Measurements from ENCODE around the gene CD1E. TPM values are rescaled to one million over a fixed set of nuclear protein-coding genes. Genes with fewer than 3 reads are reported as not detected.

CD1E gene
- total and polyA plus RNA-seq, 2 of the 13 experiments (the other 11 are each of a cell fraction or from before 2014, with no cell fraction given): not detected

- ChIA-PET CTCF (ENCODE audit: low intra/inter-chr PET ratio, low total read pairs) (no interaction called here), POLR2A (no interaction called here)
- Histone ChIP-seq H2AFZ (ENCODE audit: low read length) (no peak overlapping the region), H4K20me1 (ENCODE audit: insufficient read depth, low read length) (no peaks in the 10 kb centered on the region), H3K9ac (ENCODE audit: insufficient read depth, low read depth, low read length) (no peak overlapping the region), H3K4me2 (ENCODE audit: low read depth, low read length) (no peak overlapping the region), H3K4me3 (replicated peaks in 1 of 3; ENCODE audit: insufficient read depth in 1 of 3, low read depth in 2 of 3, low read length in 3 of 3) (no peak overlapping the region), H3K36me3 (replicated peaks in 1 of 2; ENCODE audit: control insufficient read depth in 1 of 2, insufficient read depth in 2 of 2, low read length in 2 of 2) (no peaks in the 10 kb centered on the region), H3K4me1 (ENCODE audit: insufficient read depth, low read length) (no peaks in the 10 kb centered on the region), H3K27me3 (ENCODE audit: control insufficient read depth in 1 of 2, insufficient read depth in 2 of 2, low read length in 2 of 2) (no peaks in the 10 kb centered on the region), H3K79me2 (ENCODE audit: insufficient read depth, low read length) (no peaks in the 10 kb centered on the region), H3K9me3 (ENCODE audit: low read length) (peaks cover 35% of the 10 kb centered on the region), H3K27ac (ENCODE audit: extremely low read length, insufficient read depth, low read length) (no peak overlapping the region)
- TF ChIP-seq PTBP1 (IDR thresholded peaks at IDR 0.05; ENCODE audit: low read depth, low read length, poor library complexity, severe bottlenecking) (no peak), SETDB1 (CRISPR knock-in tag; IDR thresholded peaks at IDR 0.05; ENCODE audit: borderline replicate concordance) (no peak), ZNF337 (CRISPR knock-in tag; IDR thresholded peaks at IDR 0.05; ENCODE audit: borderline replicate concordance, low read depth) (no peak), GATAD1 (CRISPR knock-in tag; IDR thresholded peaks at IDR 0.05) (no peak), PRMT3 (CRISPR knock-in tag; IDR thresholded peaks at IDR 0.05; ENCODE audit: borderline replicate concordance, low read depth) (no peak), ZBTB8A (CRISPR knock-in tag; IDR thresholded peaks at IDR 0.05; ENCODE audit: borderline replicate concordance, low read depth) (no peak), XRCC5 (optimal IDR thresholded peaks at IDR 0.05; ENCODE audit: low read length) (no peak), THAP11 (CRISPR knock-in tag; IDR thresholded peaks at IDR 0.05) (no peak), SOX5 (CRISPR knock-in tag; IDR thresholded peaks at IDR 0.05; ENCODE audit: borderline replicate concordance) (no peak), SMAD9 (CRISPR knock-in tag; IDR thresholded peaks at IDR 0.05) (no peak), NFRKB (IDR thresholded peaks at IDR 0.05) (no peak), TEF (CRISPR knock-in tag; IDR thresholded peaks at IDR 0.05) (no peak), CBX5 (CRISPR knock-in tag; IDR thresholded peaks at IDR 0.05; ENCODE audit: borderline replicate concordance) (no peak), MATR3 (CRISPR knock-in tag; IDR thresholded peaks at IDR 0.05) (no peak), ZNF232 (CRISPR knock-in tag; IDR thresholded peaks at IDR 0.05; ENCODE audit: borderline replicate concordance) (no peak)
- TF ChIP-seq, protein P1, sequence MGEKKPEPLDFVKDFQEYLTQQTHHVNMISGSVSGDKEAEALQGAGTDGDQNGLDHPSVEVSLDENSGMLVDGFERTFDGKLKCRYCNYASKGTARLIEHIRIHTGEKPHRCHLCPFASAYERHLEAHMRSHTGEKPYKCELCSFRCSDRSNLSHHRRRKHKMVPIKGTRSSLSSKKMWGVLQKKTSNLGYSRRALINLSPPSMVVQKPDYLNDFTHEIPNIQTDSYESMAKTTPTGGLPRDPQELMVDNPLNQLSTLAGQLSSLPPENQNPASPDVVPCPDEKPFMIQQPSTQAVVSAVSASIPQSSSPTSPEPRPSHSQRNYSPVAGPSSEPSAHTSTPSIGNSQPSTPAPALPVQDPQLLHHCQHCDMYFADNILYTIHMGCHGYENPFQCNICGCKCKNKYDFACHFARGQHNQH (CRISPR knock-in tag; IDR thresholded peaks at IDR 0.05): no peak
- TF ChIP-seq, protein P2, sequence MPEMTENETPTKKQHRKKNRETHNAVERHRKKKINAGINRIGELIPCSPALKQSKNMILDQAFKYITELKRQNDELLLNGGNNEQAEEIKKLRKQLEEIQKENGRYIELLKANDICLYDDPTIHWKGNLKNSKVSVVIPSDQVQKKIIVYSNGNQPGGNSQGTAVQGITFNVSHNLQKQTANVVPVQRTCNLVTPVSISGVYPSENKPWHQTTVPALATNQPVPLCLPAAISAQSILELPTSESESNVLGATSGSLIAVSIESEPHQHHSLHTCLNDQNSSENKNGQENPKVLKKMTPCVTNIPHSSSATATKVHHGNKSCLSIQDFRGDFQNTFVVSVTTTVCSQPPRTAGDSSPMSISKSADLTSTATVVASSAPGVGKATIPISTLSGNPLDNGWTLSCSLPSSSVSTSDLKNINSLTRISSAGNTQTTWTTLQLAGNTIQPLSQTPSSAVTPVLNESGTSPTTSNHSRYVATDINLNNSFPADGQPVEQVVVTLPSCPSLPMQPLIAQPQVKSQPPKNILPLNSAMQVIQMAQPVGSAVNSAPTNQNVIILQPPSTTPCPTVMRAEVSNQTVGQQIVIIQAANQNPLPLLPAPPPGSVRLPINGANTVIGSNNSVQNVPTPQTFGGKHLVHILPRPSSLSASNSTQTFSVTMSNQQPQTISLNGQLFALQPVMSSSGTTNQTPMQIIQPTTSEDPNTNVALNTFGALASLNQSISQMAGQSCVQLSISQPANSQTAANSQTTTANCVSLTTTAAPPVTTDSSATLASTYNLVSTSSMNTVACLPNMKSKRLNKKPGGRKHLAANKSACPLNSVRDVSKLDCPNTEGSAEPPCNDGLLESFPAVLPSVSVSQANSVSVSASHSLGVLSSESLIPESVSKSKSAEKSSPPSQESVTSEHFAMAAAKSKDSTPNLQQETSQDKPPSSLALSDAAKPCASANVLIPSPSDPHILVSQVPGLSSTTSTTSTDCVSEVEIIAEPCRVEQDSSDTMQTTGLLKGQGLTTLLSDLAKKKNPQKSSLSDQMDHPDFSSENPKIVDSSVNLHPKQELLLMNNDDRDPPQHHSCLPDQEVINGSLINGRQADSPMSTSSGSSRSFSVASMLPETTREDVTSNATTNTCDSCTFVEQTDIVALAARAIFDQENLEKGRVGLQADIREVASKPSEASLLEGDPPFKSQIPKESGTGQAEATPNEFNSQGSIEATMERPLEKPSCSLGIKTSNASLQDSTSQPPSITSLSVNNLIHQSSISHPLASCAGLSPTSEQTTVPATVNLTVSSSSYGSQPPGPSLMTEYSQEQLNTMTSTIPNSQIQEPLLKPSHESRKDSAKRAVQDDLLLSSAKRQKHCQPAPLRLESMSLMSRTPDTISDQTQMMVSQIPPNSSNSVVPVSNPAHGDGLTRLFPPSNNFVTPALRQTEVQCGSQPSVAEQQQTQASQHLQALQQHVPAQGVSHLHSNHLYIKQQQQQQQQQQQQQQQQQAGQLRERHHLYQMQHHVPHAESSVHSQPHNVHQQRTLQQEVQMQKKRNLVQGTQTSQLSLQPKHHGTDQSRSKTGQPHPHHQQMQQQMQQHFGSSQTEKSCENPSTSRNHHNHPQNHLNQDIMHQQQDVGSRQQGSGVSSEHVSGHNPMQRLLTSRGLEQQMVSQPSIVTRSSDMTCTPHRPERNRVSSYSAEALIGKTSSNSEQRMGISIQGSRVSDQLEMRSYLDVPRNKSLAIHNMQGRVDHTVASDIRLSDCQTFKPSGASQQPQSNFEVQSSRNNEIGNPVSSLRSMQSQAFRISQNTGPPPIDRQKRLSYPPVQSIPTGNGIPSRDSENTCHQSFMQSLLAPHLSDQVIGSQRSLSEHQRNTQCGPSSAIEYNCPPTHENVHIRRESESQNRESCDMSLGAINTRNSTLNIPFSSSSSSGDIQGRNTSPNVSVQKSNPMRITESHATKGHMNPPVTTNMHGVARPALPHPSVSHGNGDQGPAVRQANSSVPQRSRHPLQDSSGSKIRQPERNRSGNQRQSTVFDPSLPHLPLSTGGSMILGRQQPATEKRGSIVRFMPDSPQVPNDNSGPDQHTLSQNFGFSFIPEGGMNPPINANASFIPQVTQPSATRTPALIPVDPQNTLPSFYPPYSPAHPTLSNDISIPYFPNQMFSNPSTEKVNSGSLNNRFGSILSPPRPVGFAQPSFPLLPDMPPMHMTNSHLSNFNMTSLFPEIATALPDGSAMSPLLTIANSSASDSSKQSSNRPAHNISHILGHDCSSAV (CRISPR knock-in tag; IDR thresholded peaks at IDR 0.05; ENCODE audit: borderline replicate concordance): no peak
- no TSS peak for BruUV-seq (replicated peaks)
- no peak for DNase-seq (ENCODE audit: low spot score)
- FAIRE-seq: no peak
- intact Hi-C loops (cut with micrococcal nuclease; ENCODE audit: unreplicated experiment): no loop called here
- in situ Hi-C loops (cut with HindIII; ENCODE audit: extremely low pct_ligation_motif_present, low pct_unique_long_range_greater_than_20kb): no loop called here
- 74% methylated on average over 5 of the region's 5 CpGs for WGBS (ENCODE audit: low lambda C conversion rate)
- no peak for ATAC-seq
Observed at GRCh38 chr1:158393476-158393875, 39.8 kb downstream of the CD1E start.
